GM18858 (cell line): ENCODE results near the gene WASHC4.
"Not testable (repeated sequence)": the region's sequence is repeated elsewhere in the genome, so short reads cannot be mapped to it uniquely, and the experiment has no call there.

ENCODE experiments used
- ATAC-seq: cut with Tn5 transposase; IDR thresholded peaks from one replicate; pipeline ENCODE4 v1.9.1; 2021; ENCODE audit not compliant: unreplicated experiment

Gene WASHC4

DNA sequence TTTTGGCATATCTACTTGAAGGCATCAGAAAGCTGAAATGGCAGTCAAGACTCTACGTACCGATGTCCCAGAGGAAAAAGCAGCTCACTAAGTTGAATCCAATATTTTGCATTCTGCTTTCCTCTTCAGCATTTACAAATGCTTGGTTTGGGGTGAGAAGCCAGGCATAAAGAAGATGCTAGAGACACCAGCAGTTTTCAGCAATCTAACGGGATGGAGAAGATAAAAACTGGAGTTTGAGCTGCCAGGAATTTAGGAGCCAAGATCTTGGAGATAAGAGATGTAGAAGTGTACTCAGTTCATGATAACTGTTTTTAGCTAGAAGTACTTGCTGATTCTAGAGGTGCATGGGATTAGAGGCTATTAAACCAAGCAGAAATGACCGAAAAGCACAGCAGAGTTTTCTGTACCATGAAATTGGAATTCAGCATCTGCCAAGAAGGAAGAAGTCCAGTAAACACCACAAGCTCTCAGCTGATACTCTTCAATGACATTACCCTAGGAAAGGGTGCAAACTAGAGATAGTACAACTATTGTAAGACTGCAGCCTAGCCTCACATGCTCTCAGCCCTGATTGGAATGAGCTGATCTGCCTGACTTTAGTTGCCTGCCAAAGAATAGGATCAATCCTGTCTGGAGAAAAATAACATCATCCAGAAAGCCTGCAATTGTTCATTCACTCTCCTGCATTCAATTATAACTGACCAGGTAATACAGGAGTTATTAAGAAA is 15.9 kb upstream of the WASHC4 start:
- no peak for ATAC-seq

DNA sequence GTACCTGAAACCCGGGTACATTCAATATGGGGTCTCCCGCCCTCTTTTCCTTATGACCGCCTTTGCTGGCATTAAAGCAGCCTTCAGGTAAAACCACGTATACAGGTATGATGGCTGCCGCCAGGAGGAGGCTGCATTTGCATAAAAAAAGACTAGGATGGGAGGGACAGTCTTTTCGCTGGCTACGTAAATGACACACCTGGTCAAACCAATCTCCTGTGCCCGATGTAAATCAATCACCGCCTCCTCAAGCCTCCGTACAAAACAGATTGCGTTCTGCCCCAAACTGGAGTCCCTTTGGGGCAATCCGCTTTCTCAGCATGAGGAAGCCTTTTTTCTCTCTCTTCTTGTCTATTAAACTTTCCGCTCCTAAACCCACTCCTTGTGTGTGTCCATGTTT is 15.2 kb upstream of the WASHC4 start:
- ATAC-seq: no peak

- ATAC-seq: not testable (repeated sequence)
Measured at GRCh38 chr12:105095338-105095737, 12.2 kb upstream of the WASHC4 start.

GRCh38 chr12:105099356-105099755 is 8.2 kb upstream of the WASHC4 start:
- ATAC-seq: no peak

GRCh38 chr12:105100207-105100985 is 7.1 kb upstream of the WASHC4 start:
- ATAC-seq: no peak

DNA sequence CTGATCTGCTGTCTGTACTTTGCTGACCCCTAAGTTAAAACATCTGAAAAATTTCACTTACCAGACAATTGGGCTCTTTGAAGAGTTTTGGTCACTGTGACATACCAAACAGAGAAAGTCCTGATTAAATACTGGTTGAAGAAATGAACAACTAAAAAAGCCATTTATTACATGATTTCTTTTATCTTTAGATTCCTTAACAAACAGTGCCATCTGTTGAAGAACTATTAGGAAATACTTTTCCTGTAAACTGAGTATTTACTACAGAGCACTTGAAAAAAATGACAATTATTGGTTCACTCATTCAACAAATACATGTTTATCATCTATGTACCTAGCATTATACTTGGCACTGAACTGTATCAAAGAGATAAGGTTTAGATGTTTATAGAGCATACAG is 6.5 kb upstream of the WASHC4 start:
- ATAC-seq: no peak

- ATAC-seq: no peak
Measured at GRCh38 chr12:105102673-105103072, 4.9 kb upstream of the WASHC4 start.

DNA sequence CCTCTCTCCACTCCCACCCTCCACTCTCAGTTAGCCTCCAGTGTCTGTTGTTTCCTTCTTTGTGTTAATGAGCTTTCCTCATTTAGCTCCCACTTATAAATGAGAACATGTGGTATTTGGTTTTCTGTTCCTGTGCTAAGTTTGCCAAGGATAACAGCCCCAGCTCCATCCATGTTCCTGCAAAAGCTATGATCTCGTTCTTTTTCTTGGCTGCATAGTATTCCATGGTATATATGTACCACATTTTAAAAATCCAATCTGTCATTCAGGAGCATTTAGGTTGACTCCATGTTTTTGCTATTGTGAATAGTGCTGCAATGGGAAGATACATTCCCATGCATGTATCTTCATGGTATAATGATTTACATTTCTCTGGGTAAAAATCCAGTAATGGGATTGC is 2.8 kb upstream of the WASHC4 start:
- ATAC-seq: no peak

DNA sequence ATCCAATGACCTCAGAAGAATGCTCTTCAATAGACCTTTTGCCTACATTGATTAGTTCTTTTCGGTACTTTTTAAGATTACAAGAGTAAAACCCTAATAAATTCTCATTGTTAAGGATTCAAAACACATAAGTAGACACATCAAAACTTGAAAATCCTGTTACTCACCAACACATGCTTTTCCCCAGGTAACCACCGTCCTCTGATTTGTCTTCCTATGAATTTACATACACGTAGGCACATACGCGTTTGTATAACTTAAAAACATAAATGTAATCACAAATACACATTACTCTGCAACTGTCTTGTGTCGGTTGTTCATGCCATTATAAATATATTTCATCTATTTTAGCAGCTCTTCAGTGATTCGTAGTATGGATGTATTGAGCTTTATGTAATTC is 910 bp upstream of the WASHC4 start:
- ATAC-seq: no peak

DNA sequence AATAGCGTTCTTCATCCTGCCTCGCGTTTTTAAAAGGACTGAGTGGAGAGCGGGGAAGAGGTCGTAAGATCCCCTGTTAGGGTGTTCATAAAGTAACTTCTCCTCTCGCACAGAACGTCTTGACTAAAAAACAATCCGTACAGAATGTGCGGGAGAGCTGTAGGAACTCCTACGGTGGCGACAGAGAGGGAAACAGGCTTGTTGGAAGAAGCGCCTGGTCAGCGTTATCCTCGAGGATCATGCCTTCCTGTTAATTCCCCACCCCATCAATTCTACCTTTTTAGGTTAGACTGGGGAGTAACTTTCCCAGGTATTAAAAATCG is 399 bp upstream of the WASHC4 start:
- ATAC-seq: no peak

GRCh38 chr12:105109465-105110212 is 2.1 kb downstream of the WASHC4 start:
- peak; percentile 27 for ATAC-seq

DNA sequence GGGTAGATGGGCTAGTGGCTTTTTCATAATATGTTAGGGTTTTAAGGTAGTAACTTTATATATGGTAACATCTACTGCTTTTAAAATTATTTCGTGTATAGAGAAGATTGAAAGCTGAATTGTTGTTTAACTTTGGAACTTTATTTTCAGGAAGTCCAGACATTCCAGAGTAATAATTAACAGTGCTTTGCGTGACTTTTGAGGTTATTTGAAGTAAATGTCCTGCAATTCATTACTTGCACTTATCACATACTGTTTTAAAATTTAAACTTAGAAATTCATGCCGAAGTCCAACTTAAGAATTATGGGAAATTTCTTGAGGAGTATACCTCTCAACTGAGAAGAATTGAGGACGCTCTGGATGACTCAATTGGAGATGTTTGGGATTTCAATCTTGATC is 3.3 kb downstream of the WASHC4 start:
- no peak for ATAC-seq

DNA sequence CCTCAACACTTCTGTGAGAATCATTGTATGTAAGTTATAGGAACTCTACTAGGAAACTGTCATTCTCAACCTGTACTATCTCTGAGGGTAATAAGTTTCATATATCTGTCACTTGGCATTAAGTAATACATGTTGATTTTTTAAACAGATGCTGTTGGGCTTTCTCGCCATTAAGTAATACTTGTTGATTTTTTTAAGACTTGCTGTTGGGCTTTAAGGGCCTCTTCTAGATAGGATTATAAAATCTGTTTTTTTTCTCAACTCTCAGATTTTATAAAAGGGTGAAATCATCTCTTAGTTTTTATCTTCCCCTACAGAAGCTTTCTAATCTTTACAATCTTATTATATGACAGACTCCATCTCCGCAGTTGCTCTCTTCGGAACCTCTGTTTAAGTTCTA is 5.6 kb downstream of the WASHC4 start:
- no peak for ATAC-seq

DNA sequence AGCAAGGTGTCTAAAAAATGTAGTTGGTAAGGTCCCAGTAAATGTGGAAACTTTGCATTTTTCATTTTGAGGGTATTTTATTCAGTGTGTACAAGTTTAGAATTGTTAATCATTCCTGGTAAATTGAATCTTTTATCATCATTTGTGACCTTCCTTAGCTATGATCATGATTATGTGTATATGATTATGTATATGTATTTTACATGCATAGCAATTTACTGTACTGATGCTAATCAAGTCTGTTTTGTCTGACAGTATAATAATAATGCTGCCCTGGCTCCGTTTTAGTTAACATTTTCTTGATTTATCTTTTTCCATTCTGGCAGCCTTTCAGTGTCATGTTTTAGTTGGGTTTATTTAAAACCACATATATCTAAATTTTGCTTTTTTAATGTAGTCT is 9.4 kb downstream of the WASHC4 start:
- ATAC-seq: no peak

GRCh38 chr12:105120551-105120950 is 13.0 kb downstream of the WASHC4 start:
- no peak for ATAC-seq

DNA sequence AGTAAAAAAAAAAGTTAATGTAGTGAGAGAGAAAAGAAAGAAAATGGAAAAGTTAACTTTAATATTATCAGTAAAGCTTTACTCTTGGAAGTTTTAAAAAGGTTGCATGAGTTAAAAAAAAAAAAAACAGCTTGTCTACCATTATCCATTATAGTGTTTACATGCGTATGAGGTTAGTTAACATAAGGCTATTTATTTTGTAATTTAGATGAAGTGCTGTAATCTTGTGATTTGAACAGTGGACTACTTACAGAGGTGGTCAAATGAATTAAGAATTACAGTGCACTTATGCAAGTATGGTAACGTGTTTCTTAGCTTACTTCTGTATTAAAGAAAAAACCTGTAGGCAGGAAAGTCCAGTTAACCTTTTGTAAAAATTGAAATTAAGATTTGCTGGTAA is 30.7 kb downstream of the WASHC4 start:
- no peak for ATAC-seq

DNA sequence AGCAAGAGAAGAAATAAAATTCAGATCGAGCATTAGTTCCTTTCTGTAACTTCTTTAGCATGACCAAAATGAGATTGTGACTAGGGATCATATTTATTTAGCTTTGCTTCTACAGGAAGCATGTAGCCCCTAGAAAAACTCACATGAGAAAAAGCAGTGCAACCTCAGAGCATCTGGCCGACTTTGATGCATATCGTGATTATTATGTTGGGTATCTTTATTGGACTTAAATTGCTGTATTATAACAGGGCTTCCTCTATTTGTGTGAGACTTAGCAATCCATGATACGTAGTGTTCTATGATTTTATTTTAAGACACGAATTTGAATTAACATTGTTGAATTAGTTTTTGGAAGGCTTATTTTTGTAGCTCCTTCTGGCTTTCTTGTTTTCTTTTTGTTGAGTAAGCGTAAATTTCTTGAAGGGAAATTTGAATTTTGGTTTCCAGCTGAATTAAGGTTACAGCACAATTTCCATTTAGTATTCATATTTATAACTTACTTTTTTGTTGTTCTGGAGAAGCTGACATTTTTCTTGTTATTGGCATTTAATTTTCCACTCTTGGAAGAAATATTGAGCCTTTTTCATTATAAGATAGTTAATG is 33.9 kb downstream of the WASHC4 start:
- no peak for ATAC-seq

GRCh38 chr12:105142259-105142658 is 34.7 kb downstream of the WASHC4 start:
- ATAC-seq: no peak

DNA sequence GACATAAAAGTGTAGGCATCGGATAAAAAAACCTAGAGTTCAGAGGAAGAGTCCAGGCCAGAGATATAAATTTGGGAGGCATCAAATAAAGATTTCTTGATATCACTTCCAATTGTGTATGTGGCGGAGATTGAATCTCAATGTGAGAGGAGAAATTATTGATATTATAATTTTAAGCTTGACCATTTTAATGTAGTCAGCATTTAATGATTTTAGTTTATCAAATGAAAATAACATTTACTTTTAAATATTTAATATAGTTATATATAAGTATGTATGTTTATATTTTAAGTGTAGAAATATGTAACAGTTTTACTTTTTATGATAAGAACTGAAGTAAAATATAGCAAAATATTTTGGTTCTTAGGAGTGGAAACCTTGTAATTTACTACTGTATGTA is 48.7 kb downstream of the WASHC4 start:
- no peak for ATAC-seq

DNA sequence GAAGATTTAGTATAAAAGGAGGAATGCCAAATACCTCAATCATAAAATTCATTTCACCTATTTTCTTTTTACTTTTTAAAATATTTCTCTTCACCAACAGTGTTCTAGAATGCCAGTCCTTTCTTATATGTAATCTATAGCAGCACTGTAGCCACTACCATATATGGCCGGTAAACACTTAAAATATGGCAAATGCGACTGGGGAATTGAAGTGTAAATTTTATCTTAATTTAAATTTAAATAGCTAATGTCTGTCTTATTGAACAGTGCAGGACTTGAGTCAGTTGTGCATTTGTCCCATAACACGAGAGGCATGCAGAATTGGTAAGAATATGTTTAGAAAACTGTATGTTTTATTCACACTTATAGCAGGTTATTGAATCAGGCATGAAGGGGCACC is 50.1 kb downstream of the WASHC4 start:
- ATAC-seq: no peak

DNA sequence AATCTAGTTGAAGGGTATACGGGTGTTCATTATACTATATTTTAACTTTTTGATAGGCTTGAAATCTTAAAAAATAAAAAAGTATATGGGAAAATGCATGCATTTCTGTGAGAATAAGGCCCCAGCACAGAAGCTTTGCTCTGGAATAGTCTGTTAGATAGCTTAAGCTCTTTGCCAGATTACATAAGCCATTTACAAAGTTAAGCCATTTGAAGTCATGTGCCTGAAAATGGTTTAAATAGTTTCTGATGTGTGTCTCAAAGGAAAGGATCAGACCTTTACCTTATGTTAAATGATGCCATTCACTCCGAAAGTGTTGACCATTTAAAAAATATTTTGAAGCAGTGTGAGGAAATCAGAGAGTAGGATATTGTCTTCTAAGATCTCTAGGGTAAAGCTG is 51.3 kb downstream of the WASHC4 start:
- no peak for ATAC-seq

GRCh38 chr12:105162174-105162573 is 54.6 kb downstream of the WASHC4 start:
- ATAC-seq: no peak
